ENCODE results near the gene DNMT3B.
"Not testable (repeated sequence)": the region's sequence is repeated elsewhere in the genome, so short reads cannot be mapped to it uniquely, and the experiment has no call there.

DNMT3B gene

GRCh38 chr20:32790751-32791057 is 28.5 kb downstream of the DNMT3B start:
- DNase-seq (ENCODE audit: low read depth, low spot score), result no peak

- DNase-seq (ENCODE audit: low read depth, low spot score), result no peak
Observed at GRCh38 chr20:32792316-32792715, 30.1 kb downstream of the DNMT3B start.

GRCh38 chr20:32792731-32793458 is 30.7 kb downstream of the DNMT3B start:
- no peak for DNase-seq (ENCODE audit: low read depth, low spot score)

GRCh38 chr20:32796383-32796948 is 34.3 kb downstream of the DNMT3B start:
- DNase-seq (ENCODE audit: low read depth, low spot score), result no peak

GRCh38 chr20:32796981-32797451 is 34.8 kb downstream of the DNMT3B start:
- DNase-seq (ENCODE audit: low read depth, low spot score), result no peak

- DNase-seq (ENCODE audit: low read depth, low spot score), result not testable (repeated sequence)
Observed at GRCh38 chr20:32797571-32797970, 35.4 kb downstream of the DNMT3B start.

- no peak for DNase-seq (ENCODE audit: low read depth, low spot score)
Observed at GRCh38 chr20:32798046-32798981, 36.1 kb downstream of the DNMT3B start.

- no peak for DNase-seq (ENCODE audit: low read depth, low spot score)
Observed at GRCh38 chr20:32803092-32803491, 40.9 kb downstream of the DNMT3B start.

- no peak for DNase-seq (ENCODE audit: low read depth, low spot score)
Observed at GRCh38 chr20:32804022-32804715, 42.0 kb downstream of the DNMT3B start.

- DNase-seq (ENCODE audit: low read depth, low spot score), result no peak
Observed at GRCh38 chr20:32804817-32805216, 42.6 kb downstream of the DNMT3B start.

GRCh38 chr20:32805721-32806120 is 43.5 kb downstream of the DNMT3B start:
- no peak for DNase-seq (ENCODE audit: low read depth, low spot score)

GRCh38 chr20:32806356-32806755 is 44.2 kb downstream of the DNMT3B start:
- no peak for DNase-seq (ENCODE audit: low read depth, low spot score)

GRCh38 chr20:32807706-32808105 is 45.5 kb downstream of the DNMT3B start:
- no peak for DNase-seq (ENCODE audit: low read depth, low spot score)

- DNase-seq (ENCODE audit: low read depth, low spot score), result no peak
Observed at GRCh38 chr20:32808438-32808837, 46.3 kb downstream of the DNMT3B start.

GRCh38 chr20:32809907-32810306 is 47.7 kb downstream of the DNMT3B start:
- no peak for DNase-seq (ENCODE audit: low read depth, low spot score)

- DNase-seq (ENCODE audit: low read depth, low spot score), result no peak
Observed at GRCh38 chr20:32810941-32811340, 48.8 kb downstream of the DNMT3B start.

GRCh38 chr20:32811886-32812285 is 49.7 kb downstream of the DNMT3B start:
- no peak for DNase-seq (ENCODE audit: low read depth, low spot score)

- peak; percentile 15 for DNase-seq (ENCODE audit: low read depth, low spot score)
Observed at GRCh38 chr20:32819992-32820697, 58.0 kb downstream of the DNMT3B start.

- no peak for DNase-seq (ENCODE audit: low read depth, low spot score)
Observed at GRCh38 chr20:32820698-32821377, 58.7 kb downstream of the DNMT3B start.

- no peak for DNase-seq (ENCODE audit: low read depth, low spot score)
Observed at GRCh38 chr20:32822225-32822624, 60.0 kb downstream of the DNMT3B start.

GRCh38 chr20:32823078-32823477 is 60.9 kb downstream of the DNMT3B start:
- DNase-seq (ENCODE audit: low read depth, low spot score), result no peak
